SH-SY5Y (cell line): ENCODE data around the gene COL18A1.

ENCODE experiments used
- GATA2 ChIP-seq: IDR thresholded peaks from 2 replicates; pipeline ENCODE4 v1.6.1; 2011; ENCODE audit warnings: mild to moderate bottlenecking, low read depth, low read length
- GATA3 ChIP-seq: IDR thresholded peaks from 2 replicates; pipeline ENCODE4 v1.6.1; 2011; ENCODE audit warnings: low read depth, mild to moderate bottlenecking, low read length, moderate library complexity

DNA sequence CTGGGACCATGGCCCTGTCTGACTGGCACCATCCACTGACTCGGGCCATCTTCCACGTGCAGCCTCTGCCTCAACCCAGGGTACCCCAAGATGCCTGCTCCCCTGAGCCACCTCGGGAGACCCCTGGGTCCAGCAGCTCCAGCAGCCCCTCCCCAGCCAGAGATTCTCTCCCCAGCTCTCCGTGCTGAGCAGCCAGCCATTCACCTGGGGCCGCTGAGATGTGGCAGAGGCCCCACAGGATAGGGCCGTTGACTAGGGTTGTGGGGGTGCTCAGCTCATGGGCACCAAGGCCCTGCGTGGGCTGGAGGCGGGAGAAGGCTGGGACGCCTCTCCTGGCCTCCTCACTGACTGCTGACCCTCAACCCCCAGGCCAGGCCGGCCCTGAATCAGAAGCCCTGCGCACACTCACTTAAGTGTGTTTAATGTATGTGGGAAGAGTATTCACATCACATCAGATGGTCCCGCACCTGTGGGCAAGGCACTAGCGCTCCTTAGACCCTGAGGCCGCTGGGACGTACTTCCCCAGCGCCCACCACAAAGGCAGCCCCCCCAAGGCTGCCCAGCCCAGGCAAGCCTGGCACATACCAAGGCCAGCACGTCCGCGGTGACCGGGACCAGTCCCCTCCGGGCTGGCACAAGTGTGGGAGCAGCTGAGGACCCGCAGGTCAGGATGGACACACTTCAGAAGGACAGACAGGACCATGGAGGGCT is 109.5 kb downstream of the COL18A1 start:
- TF ChIP-seq GATA2 (no peak), GATA3 (no peak)
